Measurements from ENCODE around the gene NCK2.

GRCh38 chr2:105935063-105935462, 190.4 kb downstream of the NCK2 start:
- TF ChIP-seq MAX (IDR thresholded peaks at IDR 0.05; ENCODE audit: low read depth) (no peak), MXI1 (IDR thresholded peaks at IDR 0.05; ENCODE audit: low read depth, low read length) (no peak), FOXM1 (IDR thresholded peaks at IDR 0.05; ENCODE audit: low read depth) (no peak), YY1 (IDR thresholded peaks at IDR 0.05; ENCODE audit: low read depth) (no peak), NRF1 (IDR thresholded peaks at IDR 0.05; ENCODE audit: low read depth, low read length) (no peak), TCF12 (IDR thresholded peaks at IDR 0.05) (no peak), MEF2A (IDR thresholded peaks at IDR 0.05; ENCODE audit: borderline replicate concordance, low read depth) (no peak), EZH2phosphoT487 (IDR thresholded peaks at IDR 0.05; ENCODE audit: borderline replicate concordance, low read depth) (no peak), RFX5 (IDR thresholded peaks at IDR 0.05; ENCODE audit: low read length) (no peak)
- TF ChIP-seq, protein P1, sequence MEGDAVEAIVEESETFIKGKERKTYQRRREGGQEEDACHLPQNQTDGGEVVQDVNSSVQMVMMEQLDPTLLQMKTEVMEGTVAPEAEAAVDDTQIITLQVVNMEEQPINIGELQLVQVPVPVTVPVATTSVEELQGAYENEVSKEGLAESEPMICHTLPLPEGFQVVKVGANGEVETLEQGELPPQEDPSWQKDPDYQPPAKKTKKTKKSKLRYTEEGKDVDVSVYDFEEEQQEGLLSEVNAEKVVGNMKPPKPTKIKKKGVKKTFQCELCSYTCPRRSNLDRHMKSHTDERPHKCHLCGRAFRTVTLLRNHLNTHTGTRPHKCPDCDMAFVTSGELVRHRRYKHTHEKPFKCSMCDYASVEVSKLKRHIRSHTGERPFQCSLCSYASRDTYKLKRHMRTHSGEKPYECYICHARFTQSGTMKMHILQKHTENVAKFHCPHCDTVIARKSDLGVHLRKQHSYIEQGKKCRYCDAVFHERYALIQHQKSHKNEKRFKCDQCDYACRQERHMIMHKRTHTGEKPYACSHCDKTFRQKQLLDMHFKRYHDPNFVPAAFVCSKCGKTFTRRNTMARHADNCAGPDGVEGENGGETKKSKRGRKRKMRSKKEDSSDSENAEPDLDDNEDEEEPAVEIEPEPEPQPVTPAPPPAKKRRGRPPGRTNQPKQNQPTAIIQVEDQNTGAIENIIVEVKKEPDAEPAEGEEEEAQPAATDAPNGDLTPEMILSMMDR (IDR thresholded peaks at IDR 0.05) = no peak

Data from SK-N-SH (cell line).